SKM-1 (cell line): ENCODE results near the gene BGLAP.
A peak's percentile ranks its signal among the peaks of the same experiment; 100 is the strongest.
"Not testable (repeated sequence)": the region's sequence is repeated elsewhere in the genome, so short reads cannot be mapped to it uniquely, and the experiment has no call there.

ENCODE experiments used
- DNase-seq: peaks from one replicate; lab custom pipeline; 2025; ENCODE audit not compliant: unreplicated experiment; lab: John Stamatoyannopoulos, UW

BGLAP gene

GRCh38 chr1:156241926-156242325 is at the start of gene BGLAP:
Gene BGLAP, plus strand, starts transcription at chr1:156242184. Its CDS starts 48 bp downstream, at chr1:156242232.
- DNase-seq: no peak

DNA sequence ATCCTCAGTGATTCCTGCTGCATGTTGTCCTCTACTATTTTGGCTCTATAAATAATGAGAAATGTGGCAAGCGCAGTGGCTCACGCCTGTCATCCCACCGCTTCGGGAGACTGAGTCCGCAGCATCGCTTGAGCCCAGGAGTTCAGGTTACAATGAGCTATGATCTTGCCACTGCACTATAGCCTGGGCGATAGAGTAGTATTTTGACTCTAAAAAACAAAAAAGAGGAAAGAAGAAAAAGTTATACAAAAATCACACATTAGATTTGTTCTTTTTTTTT is 48.8 kb upstream of the BGLAP start:
- no peak for DNase-seq

GRCh38 chr1:156193488-156194299 is 48.3 kb upstream of the BGLAP start, which contains the start of gene SLC25A44:
Gene SLC25A44, plus strand, starts transcription at chr1:156194104. Its CDS starts 5,744 bp downstream, at chr1:156199848.
- DNase-seq: peak; percentile 100

DNA sequence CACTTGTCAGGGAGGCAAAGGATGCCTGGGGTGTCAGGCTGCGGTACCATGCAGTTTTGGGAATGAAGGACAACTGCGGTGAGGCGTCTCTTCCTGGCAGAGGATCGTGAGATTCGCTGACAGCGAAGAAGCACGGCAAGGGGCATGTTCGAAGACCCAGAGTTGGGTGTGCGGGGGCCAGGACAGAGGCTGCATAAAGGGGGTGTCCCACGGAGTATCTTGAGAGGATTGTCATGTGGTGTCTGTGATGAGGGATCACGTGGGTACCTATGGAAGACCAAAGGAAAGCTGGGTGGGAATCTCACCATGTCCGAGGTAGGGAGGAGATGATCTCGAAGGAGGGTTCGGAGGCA is 47.7 kb upstream of the BGLAP start:
- no peak for DNase-seq

DNA sequence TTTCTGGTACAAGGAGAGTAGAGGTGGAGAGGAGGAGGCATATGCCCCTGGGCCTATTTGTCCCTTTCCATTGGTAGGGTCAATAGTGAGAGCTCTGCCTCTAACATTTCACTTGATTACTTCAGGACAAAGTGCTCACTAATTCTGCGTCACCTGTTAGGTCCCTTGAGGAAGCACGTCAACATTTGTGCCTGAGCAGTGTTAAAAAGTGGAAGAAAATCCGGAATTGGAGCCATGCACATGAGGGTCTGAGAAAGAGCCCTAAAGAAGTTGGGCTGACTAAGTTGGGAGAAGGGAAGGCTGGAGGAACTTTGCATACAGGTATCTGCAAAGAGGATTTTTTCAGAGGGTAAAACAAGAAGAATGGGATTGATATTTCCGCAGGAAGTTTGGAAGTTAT is 46.1 kb upstream of the BGLAP start:
- no peak for DNase-seq

DNA sequence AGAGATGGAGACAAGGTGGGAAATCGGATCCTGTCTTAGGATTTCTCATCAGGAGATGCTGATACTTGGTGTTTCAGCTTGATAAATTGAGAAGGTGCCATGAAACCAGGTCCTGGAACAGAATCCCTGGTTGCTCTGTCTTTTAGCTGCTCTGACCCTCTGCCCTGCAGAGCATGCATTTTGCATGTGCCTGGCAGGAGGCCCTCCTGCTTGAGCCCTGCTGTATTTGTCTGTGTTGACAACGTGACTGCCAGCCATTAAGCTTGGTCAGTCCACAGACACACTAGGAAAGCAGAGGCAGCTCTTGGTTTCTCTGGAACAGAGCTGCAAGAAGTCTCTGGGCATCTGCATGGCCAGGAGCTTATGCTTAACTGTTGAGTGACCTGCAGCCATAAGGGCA is 45.5 kb upstream of the BGLAP start:
- DNase-seq: no peak

GRCh38 chr1:156198831-156199349 is 43.1 kb upstream of the BGLAP start:
- DNase-seq: no peak

DNA sequence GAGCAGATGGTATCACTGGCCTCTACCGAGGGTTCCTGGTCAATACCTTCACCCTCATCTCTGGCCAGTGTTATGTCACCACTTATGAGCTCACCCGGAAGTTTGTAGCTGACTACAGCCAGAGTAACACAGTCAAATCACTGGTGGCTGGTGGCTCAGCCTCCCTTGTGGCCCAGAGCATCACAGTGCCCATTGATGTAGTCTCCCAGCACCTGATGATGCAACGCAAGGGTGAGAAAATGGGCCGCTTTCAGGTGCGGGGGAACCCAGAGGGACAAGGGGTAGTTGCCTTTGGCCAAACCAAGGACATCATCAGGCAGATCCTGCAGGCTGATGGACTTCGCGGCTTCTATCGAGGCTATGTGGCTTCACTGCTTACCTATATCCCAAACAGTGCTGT is 41.9 kb upstream of the BGLAP start:
- no peak for DNase-seq

DNA sequence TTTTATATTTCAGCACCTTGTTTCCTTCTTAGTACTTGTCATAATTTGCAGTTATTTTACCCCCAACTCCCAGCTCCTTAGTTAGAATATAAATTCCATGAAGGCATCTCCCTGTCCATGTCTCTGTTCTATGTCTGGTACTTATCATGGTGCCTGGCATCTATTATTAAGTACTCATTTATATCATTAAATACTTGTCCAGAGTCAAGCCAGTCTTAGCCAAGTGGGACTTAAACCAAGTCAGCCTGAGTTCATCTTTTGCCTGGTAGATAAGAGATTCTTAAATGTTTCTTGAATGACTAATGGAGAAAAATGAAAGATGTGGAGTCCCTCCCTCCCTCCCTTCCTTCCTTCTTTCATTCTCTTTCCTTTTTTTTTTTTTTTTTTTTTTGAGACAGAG is 38.7 kb upstream of the BGLAP start:
- no peak for DNase-seq

GRCh38 chr1:156204686-156205085 is 37.3 kb upstream of the BGLAP start:
- no peak for DNase-seq

DNA sequence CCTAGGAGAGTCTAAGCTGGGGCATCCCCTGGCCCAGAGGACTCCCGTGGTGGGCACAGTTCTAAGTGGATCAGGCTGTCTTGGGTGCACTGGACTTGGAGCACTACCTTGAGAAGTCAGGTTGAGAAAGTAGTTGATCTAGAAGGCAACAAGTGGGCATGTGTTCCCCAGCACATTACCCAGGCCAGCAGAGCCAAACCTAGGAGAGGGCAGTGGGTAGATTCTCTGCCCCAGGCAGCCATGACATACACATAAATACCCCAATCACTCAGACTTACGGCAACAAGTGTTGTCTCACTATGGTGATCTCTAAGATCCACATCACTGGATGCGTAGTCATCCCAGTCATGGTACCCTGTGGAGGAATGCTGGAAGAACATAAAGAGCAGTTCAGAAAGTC is 30.7 kb upstream of the BGLAP start:
- DNase-seq: no peak

GRCh38 chr1:156212130-156212529 is 29.9 kb upstream of the BGLAP start:
- no peak for DNase-seq

GRCh38 chr1:156212833-156213643 is 28.9 kb upstream of the BGLAP start, which contains the start of gene PMF1:
Gene PMF1, plus strand, starts transcription at chr1:156213007. Its CDS starts 9 bp downstream, at chr1:156213016.
- DNase-seq: peak; percentile 98

GRCh38 chr1:156213644-156213966 is 28.4 kb upstream of the BGLAP start:
- no peak for DNase-seq

DNA sequence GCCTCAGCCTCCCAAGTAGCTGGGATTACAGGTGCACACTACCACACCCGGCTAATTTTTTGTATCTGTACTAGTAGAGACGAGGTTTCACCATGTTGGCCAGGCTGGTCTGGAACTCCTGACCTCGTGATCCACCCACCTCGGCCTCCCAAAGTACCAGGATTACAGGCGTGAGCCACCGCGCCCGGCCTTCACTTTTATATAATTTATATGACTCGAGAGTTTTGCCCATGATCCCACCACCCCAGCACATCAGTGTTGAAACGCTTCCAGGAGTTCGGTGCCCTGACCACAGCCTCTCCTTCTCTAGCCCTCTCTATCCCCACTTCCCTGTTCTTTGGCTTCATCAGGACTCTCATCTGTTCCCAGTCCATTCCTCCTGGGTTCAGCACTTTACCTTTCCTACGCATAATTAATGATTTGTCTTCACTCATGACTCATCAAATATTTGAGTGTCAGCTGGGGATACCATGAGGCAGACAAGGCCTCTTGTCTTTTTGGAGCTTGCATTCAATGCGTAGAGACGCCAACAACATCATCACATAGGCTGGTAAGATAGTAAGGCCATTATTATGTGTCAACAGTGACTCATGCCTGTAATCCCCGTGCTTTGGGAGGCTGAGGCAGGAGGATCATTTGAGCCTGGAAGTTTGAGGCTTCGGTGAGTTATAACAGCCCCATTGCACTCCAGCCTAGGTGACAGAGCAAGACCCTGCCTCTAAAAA is 27.8 kb upstream of the BGLAP start:
- no peak for DNase-seq

- DNase-seq: not testable (repeated sequence)
Observed at GRCh38 chr1:156216361-156217086, 25.5 kb upstream of the BGLAP start.

GRCh38 chr1:156217871-156218270 is 24.1 kb upstream of the BGLAP start:
- no peak for DNase-seq

GRCh38 chr1:156220226-156220625 is 21.8 kb upstream of the BGLAP start:
- no peak for DNase-seq

GRCh38 chr1:156221986-156222692 is 19.8 kb upstream of the BGLAP start:
- DNase-seq: no peak

GRCh38 chr1:156225677-156226014 is 16.3 kb upstream of the BGLAP start:
- DNase-seq: no peak
